ENCODE data around the gene CLIC5. TPM values are rescaled to one million over a fixed set of nuclear protein-coding genes. Genes with fewer than 3 reads are reported as not detected.

The CLIC5 gene
- total RNA-seq, 2 donors from 2014 or later, result 1.6 to 3.3 TPM

DNA sequence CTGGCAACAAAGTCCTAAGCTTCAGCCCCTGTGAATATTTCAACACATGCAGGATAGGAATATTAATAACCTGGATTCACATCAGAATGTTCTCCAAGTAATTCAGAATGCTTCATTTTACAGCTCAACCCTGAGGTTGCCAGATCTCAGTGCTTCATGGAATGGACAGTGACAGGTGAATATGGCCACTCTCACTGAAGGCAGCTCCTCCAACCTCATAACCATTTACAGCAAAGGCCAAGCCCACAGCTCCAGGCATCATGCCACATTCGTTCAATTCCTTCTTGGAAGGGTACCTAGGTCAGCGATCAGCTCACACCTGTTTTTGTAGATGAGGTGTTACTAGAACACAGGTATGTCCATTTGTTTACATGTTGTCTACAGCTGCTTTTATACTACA lies 17.1 kb downstream of the CLIC5 start:
- ATAC-seq (no peak), DNase-seq (no peak)
- Histone ChIP-seq H3K4me1 (no peaks in the 10 kb centered on the region), H3K4me3 (no peak overlapping the region), H3K27me3 (no peaks in the 10 kb centered on the region), H3K36me3 (replicated peaks in 1 of 2; ENCODE audit: insufficient read depth in 1 of 2, low read depth in 2 of 2) (no peaks in the 10 kb centered on the region), H3K27ac (no peak overlapping the region), H3K9me3 (no peaks in the 10 kb centered on the region)
- intact Hi-C loops (cut with DNase I), result no loop called here
- TF ChIP-seq, protein P1, sequence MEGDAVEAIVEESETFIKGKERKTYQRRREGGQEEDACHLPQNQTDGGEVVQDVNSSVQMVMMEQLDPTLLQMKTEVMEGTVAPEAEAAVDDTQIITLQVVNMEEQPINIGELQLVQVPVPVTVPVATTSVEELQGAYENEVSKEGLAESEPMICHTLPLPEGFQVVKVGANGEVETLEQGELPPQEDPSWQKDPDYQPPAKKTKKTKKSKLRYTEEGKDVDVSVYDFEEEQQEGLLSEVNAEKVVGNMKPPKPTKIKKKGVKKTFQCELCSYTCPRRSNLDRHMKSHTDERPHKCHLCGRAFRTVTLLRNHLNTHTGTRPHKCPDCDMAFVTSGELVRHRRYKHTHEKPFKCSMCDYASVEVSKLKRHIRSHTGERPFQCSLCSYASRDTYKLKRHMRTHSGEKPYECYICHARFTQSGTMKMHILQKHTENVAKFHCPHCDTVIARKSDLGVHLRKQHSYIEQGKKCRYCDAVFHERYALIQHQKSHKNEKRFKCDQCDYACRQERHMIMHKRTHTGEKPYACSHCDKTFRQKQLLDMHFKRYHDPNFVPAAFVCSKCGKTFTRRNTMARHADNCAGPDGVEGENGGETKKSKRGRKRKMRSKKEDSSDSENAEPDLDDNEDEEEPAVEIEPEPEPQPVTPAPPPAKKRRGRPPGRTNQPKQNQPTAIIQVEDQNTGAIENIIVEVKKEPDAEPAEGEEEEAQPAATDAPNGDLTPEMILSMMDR (IDR thresholded peaks at IDR 0.05), result no peak
- no peak for TF ChIP-seq POLR2A (IDR thresholded peaks at IDR 0.05)
- whole genome bisulfite sequencing, 2 donors, result 63 to 83% methylated on average over 2 of the region's 2 CpGs

DNA sequence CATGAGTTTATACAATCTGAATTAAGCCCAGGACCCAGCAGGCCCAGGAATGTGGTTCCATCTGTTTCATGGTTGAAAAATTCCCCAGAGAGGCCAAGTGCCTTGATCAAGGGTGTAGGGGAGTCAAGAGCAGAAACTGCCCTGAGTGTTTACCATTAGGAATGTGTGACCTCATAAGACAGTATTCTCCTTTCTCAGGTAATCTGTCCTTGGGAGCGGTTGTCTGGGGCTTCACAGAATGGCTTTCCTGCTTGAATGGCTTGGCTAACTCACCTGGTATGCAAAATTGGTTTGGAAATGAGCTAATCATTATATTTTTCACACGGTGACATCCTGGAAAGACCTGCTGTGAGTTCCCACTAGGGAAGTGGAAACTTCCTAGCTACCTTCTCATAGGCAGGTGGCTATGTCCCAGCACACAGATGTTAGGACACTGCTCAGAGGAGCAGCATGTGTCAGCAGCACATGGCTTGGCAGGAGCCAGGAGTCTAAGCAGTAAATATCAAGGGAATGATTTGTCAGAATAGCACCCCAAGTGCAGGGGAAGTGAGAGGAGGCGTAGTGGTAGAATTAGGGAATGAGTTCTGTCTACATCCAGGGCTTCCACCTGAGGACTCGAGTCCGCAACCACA lies 17.7 kb downstream of the CLIC5 start:
- Histone ChIP-seq H3K4me1 (no peaks in the 10 kb centered on the region), H3K4me3 (no peak overlapping the region), H3K9me3 (no peaks in the 10 kb centered on the region), H3K27me3 (no peaks in the 10 kb centered on the region), H3K27ac (peak overlapping the region in 2 of 4 donors; percentile 26 to 31), H3K36me3 (replicated peaks in 1 of 2; ENCODE audit: insufficient read depth in 1 of 2, low read depth in 2 of 2) (no peaks in the 10 kb centered on the region)
- TF ChIP-seq POLR2A (IDR thresholded peaks at IDR 0.05), result no peak
- TF ChIP-seq, protein P1 (IDR thresholded peaks at IDR 0.05), result no peak
- ATAC-seq (peak; percentile 60), DNase-seq (peak in 1 of 4 donors; percentile 3)
- intact Hi-C loops (cut with DNase I), result no loop called here
- 55 to 74% methylated on average over 5 of the region's 5 CpGs for WGBS, 2 donors

DNA sequence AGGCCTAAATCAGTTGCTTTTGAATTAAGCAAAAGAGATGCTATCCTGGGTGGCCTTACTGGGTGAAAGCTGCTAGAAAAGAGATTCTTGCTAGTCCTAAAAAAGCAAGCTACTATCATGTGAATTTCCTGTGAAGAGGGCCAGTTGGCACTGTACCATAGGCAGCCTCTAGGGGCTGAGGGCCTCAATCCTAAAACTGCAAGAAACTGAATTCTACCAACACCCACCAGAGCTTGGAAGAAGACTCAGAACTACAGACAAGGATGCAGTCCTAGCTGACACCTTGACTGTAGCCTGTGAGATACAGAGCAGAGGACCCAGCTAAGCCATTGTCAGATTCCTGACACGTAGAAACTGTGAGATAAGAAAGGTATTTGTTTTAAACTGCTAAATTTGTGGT lies 24.5 kb downstream of the CLIC5 start:
- TF ChIP-seq, protein P1 (IDR thresholded peaks at IDR 0.05), result no peak
- TF ChIP-seq POLR2A (IDR thresholded peaks at IDR 0.05), result no peak
- intact Hi-C loops (cut with DNase I), result no loop called here
- no peaks in the 10 kb centered on the region for H3K27me3 ChIP-seq
- 44 to 50% methylated on average over 1 of the region's 1 CpG for WGBS, 2 donors
- no peak overlapping the region for H3K27ac ChIP-seq
- no peak overlapping the region for H3K4me3 ChIP-seq
- no peaks in the 10 kb centered on the region for H3K36me3 ChIP-seq (replicated peaks in 1 of 2; ENCODE audit: insufficient read depth in 1 of 2, low read depth in 2 of 2)
- ATAC-seq (no peak), DNase-seq (no peak)
- no peaks in the 10 kb centered on the region for H3K9me3 ChIP-seq
- no peaks in the 10 kb centered on the region for H3K4me1 ChIP-seq

DNA sequence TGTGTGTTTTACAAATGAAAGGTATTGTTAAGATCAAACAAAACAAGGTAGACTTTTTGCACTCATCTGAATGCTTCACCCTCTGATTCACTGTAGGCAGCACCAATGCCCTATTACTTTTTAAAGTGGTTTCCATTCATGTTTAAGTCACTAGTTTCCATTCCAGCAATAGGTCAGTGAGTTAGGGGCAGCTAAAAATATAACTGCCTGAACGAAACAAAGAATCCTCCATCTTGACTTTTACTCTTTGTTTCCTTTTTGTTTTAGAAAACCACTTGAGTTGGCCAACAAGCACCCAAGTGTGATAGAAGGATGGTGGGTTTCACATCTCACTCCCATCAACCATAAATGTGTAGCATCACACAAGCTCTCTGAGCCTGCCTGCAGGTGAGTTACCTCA lies 25.5 kb downstream of the CLIC5 start:
- Histone ChIP-seq H3K4me1 (no peaks in the 10 kb centered on the region), H3K36me3 (replicated peaks in 1 of 2; ENCODE audit: insufficient read depth in 1 of 2, low read depth in 2 of 2) (no peaks in the 10 kb centered on the region), H3K4me3 (no peak overlapping the region), H3K9me3 (no peaks in the 10 kb centered on the region), H3K27me3 (no peaks in the 10 kb centered on the region), H3K27ac (no peak overlapping the region)
- DNase-seq (no peak), ATAC-seq (no peak)
- TF ChIP-seq POLR2A (IDR thresholded peaks at IDR 0.05), result no peak
- TF ChIP-seq, protein P1 (IDR thresholded peaks at IDR 0.05), result no peak
- 61 to 78% methylated on average over 1 of the region's 1 CpG for WGBS, 2 donors
- intact Hi-C loops (cut with DNase I), result no loop called here

DNA sequence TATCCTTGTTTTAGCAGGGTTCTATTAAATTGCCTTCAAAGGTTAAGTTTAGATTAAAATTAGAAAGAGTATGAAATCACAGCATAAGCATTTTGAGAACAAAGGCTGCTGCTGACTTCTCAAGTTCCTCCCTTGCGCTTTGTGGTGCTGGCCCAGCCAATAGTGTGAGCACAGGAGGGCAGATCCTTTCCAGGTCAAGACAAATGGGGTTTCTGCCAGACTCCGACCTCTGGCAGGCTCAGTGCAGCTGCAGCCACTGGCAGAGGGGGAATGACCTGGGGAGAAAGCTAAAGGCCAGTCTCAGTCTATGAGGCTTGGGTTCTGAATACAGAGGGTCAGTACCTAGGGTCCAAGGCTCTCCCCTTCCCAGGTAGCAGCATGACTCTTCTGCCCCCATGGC lies 27.0 kb downstream of the CLIC5 start:
- intact Hi-C loops (cut with DNase I), result no loop called here
- Histone ChIP-seq H3K36me3 (replicated peaks in 1 of 2; ENCODE audit: insufficient read depth in 1 of 2, low read depth in 2 of 2) (no peaks in the 10 kb centered on the region), H3K4me1 (no peaks in the 10 kb centered on the region), H3K27ac (no peak overlapping the region), H3K27me3 (no peaks in the 10 kb centered on the region), H3K9me3 (no peaks in the 10 kb centered on the region), H3K4me3 (no peak overlapping the region)
- WGBS, 2 donors, result 74 to 83% methylated on average over 2 of the region's 2 CpGs
- DNase-seq (no peak), ATAC-seq (no peak)
- TF ChIP-seq, protein P1 (IDR thresholded peaks at IDR 0.05), result no peak
- no peak for TF ChIP-seq POLR2A (IDR thresholded peaks at IDR 0.05)
